Esophagus squamous epithelium (tissue), 5 donors: ENCODE measurements around the gene PIEZO1. TPM values are rescaled to one million over a fixed set of nuclear protein-coding genes. Genes with fewer than 3 reads are reported as not detected.

ENCODE experiments used
- DNase-seq: peaks from one replicate; lab custom pipeline; 2025; lab: John Stamatoyannopoulos, UW
- H3K27ac ChIP-seq, 4 donors: fragments of 200-600 bp; sonication (generic); one replicate each; pipeline ENCODE4 v1.5.1; 2016 to 2019; ENCODE audit warnings: mild to moderate bottlenecking in 1 of 4
- H3K27me3 ChIP-seq, 4 donors: fragments of 200-600 bp; sonication (generic); 1 replicate in 3 of 4; 2 replicates in 1 of 4; pipeline versions ENCODE4 v1.5.1 to v1.6.0; 2017 to 2021; ENCODE audit warnings: antibody characterized with exemption in 1 of 4
- H3K36me3 ChIP-seq, 3 donors: fragments of 200-600 bp; sonication (generic); one replicate each; pipeline ENCODE4 v1.5.1; 2016 to 2019
- H3K4me1 ChIP-seq, 3 donors: fragments of 200-600 bp; sonication (generic); one replicate each; pipeline ENCODE4 v1.5.1; 2017 to 2019
- H3K4me3 ChIP-seq, 4 donors: fragments of 200-600 bp; sonication (generic); 1 replicate in 3 of 4; 2 replicates in 1 of 4; pipeline ENCODE4 v1.5.1; 2016 to 2019; ENCODE audit warnings: mild to moderate bottlenecking in 2 of 4, moderate library complexity in 1 of 4
- H3K9me3 ChIP-seq, 3 donors: fragments of 200-600 bp; sonication (generic); one replicate each; pipeline ENCODE4 v1.5.1; 2016 to 2019
- CTCF ChIP-seq, 6 experiments: fragments of 450-650 bp in 4 of 6; fragments of 200-600 bp in 2 of 6; sonication (generic) in 2 of 6; IDR thresholded peaks; one replicate each; pipeline ENCODE4 v1.5.1; 2016 to 2019; ENCODE audit warnings: antibody characterized with exemption in 6 of 6, mild to moderate bottlenecking in 4 of 6, moderate library complexity in 4 of 6
- POLR2A ChIP-seq, 4 donors: fragments of 450-650 bp; IDR thresholded peaks; one replicate each; pipeline ENCODE4 v1.6.1; 2017; ENCODE audit warnings: antibody characterized with exemption in 4 of 4, mild to moderate bottlenecking in 4 of 4, moderate library complexity in 3 of 4
- WGBS, 2 donors: methylation state at CpG; one replicate each; pipeline ENCODE4 v1.1.5; 2018; 5-methylcytosine and 5-hydroxymethylcytosine counted together
- intact Hi-C: fragments of 100-400 bp; cut with DNase I; formaldehyde crosslinking; loops from one replicate; pipeline ENCODE4 v1.15.0; 2022
- total RNA-seq, 4 donors: library from RNA; depleted of rRNA; stranded (reverse); fragments of >200 nt; gene quantifications; one replicate each; pipeline ENCODE4 v1.1.0, GENCODE V29; 2016
- donor health status: DM: yes; HTN: yes; CAD: no.

Gene PIEZO1
- total RNA-seq, 4 donors from 2014 or later, result 46.0 to 131 (median 103) TPM

GRCh38 chr16:88820385-88821025 is 35.5 kb upstream of the PIEZO1 start:
- H3K9me3 ChIP-seq, result no peaks in the 10 kb centered on the region
- peaks cover 6 to 45% (median 11%) of the 10 kb centered on the region in 3 donors for H3K36me3 ChIP-seq
- DNase-seq, result no peak
- H3K27me3 ChIP-seq, result no peaks in the 10 kb centered on the region
- TF ChIP-seq CTCF (IDR thresholded peaks at IDR 0.05), result no peak
- no peak for TF ChIP-seq POLR2A (IDR thresholded peaks at IDR 0.05)
- no peak overlapping the region for H3K4me3 ChIP-seq
- H3K27ac ChIP-seq, result no peak overlapping the region
- WGBS, 2 donors, result 88 to 95% methylated on average over 8 to 13 of the region's 20 CpGs
- H3K4me1 ChIP-seq, result peaks cover 6 to 23% (median 7%) of the 10 kb centered on the region in 3 donors
- intact Hi-C loops, result no loop called here

DNA sequence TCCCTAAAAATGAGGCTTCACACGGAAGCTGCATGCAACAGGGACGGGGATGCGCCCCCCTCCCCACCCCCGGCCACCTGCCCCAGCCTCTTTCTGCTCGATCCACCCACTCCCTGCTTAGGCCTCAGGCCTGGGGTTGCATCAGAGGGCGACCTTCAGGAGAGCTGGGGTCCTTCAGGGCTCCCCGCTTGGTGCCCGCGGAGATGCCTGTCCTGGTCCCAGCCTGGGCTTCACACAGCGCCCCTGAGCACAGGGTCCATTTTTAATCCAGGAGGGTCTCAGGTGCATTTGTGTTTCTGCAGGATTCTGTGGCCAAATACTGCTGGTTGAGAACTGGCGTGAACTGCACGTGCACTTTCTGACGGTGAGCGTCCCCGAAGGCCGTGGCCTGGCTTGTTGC is 34.1 kb upstream of the PIEZO1 start:
- no peak for DNase-seq
- Histone ChIP-seq H3K4me1 (peaks cover 6 to 21% (median 6%) of the 10 kb centered on the region in 3 donors), H3K9me3 (no peaks in the 10 kb centered on the region), H3K36me3 (peaks cover 6 to 39% (median 11%) of the 10 kb centered on the region in 3 donors), H3K27ac (no peak overlapping the region), H3K4me3 (no peak overlapping the region), H3K27me3 (no peaks in the 10 kb centered on the region)
- intact Hi-C loops, result loop anchor here (10.0 kb wide), 1 partner anchor 346 kb away; no protein-coding TSS in a partner anchor
- WGBS, 2 donors, result 81 to 97% methylated on average over 6 to 9 of the region's 16 CpGs
- TF ChIP-seq POLR2A (IDR thresholded peaks at IDR 0.05) (no peak), CTCF (IDR thresholded peaks at IDR 0.05) (no peak)

DNA sequence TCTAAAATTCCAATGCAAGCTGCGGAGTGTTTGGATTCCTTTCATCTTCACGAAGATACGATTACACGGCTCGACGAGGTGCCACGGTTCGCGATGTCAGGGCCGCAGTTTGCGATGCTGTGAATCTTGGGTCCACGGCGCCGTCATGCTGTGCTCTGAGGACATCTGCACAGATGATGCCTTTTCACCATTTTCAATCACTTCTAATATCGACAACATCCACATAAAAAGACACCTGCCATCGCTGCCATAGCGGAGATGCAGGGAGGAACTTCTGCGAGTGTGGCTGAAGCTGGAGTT is 33.5 kb upstream of the PIEZO1 start:
- no peak overlapping the region for H3K4me3 ChIP-seq
- peaks cover 6 to 33% (median 11%) of the 10 kb centered on the region in 3 donors for H3K36me3 ChIP-seq
- no peaks in the 10 kb centered on the region for H3K9me3 ChIP-seq
- DNase-seq, result no peak
- 78 to 84% methylated on average over 15 to 18 of the region's 18 CpGs for WGBS, 2 donors
- H3K4me1 ChIP-seq, result peaks cover 6 to 22% (median 6%) of the 10 kb centered on the region in 3 donors
- no peak overlapping the region for H3K27ac ChIP-seq
- TF ChIP-seq CTCF (IDR thresholded peaks at IDR 0.05) (no peak), POLR2A (IDR thresholded peaks at IDR 0.05) (no peak)
- intact Hi-C loops, result loop anchor here (10.0 kb wide), 1 partner anchor 346 kb away; no protein-coding TSS in a partner anchor
- no peaks in the 10 kb centered on the region for H3K27me3 ChIP-seq

GRCh38 chr16:88817785-88818574 is 33.0 kb upstream of the PIEZO1 start:
- Histone ChIP-seq H3K27me3 (no peaks in the 10 kb centered on the region), H3K36me3 (peaks cover 6 to 29% (median 11%) of the 10 kb centered on the region in 3 donors), H3K4me3 (no peak overlapping the region), H3K27ac (no peak overlapping the region), H3K9me3 (no peaks in the 10 kb centered on the region), H3K4me1 (peaks cover 9 to 27% (median 10%) of the 10 kb centered on the region in 3 donors)
- no peak for DNase-seq
- WGBS, 2 donors, result 49% methylated on average over 4 of the region's 40 CpGs; no CpG with 5 or more reads in 1 of the 2 donors
- intact Hi-C loops, result loop anchor here (10.0 kb wide), 1 partner anchor 347 kb away; no protein-coding TSS in a partner anchor
- TF ChIP-seq CTCF (IDR thresholded peaks at IDR 0.05) (no peak), POLR2A (IDR thresholded peaks at IDR 0.05) (no peak)
